ENCODE data around the gene COQ5. TPM values are rescaled to one million over a fixed set of nuclear protein-coding genes. Genes with fewer than 3 reads are reported as not detected.
"Not testable (repeated sequence)": the region's sequence is repeated elsewhere in the genome, so short reads cannot be mapped to it uniquely, and the experiment has no call there.

Gene COQ5
- total and polyA plus RNA-seq, 7 donors, result 17.4 to 62.9 (median 29.2) TPM

DNA sequence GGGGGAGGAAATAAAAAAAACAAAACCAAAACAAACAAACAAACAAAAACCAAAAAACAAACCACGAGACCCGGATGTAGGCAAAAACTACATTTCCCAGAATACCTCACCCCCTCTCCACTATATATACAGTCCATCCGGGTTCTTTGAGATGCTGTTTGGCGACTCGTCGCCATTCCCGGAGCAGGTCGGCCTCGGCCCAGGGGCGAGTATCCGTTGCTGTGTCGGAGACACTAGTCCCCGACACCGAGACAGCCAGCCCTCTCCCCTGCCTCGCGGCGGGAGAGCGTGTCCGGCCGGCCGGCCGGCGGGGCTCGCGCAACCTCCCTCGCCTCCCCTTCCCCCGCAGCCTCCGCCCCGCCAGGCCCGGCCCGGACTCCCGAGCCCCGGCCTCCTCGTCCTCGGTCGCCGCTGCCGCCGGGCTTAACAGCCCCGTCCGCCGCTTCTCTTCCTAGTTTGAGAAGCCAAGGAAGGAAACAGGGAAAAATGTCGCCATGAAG is 5.3 kb upstream of the COQ5 start, which contains the start of gene RNF10:
Gene RNF10, plus strand, starts transcription at position 154 of the 500 bp plus-strand sequence. CDS start 456 bp downstream, outside the sequence.
- peak within 1 kb of the TSS; percentile 93 to 99 (median 96) for H3K27ac ChIP-seq
- H3K4me1 ChIP-seq, result peaks cover 0 to 55% (median 45%) of the 10 kb centered on the region in 4 donors
- H3K36me3 ChIP-seq, result no peaks in the 10 kb centered on the region
- DNase-seq, result peak; percentile 87
- H3K4me3 ChIP-seq, result peak within 1 kb of the TSS; percentile 69 to 98 (median 90)
- WGBS, 2 donors, result 0 to 1% methylated on average over 43 of the region's 43 CpGs
- no peaks in the 10 kb centered on the region for H3K27me3 ChIP-seq
- intact Hi-C loops (cut with DNase I), result loop anchor here (10.0 kb wide), 1 partner anchor 99 kb away; the partner anchor contains the start of gene COX6A1
- TF ChIP-seq POLR2A (IDR thresholded peaks at IDR 0.05) (peak; percentile 97 to 98), POLR2AphosphoS5 (IDR thresholded peaks at IDR 0.05) (peak; percentile 99 to 100 (median 100)), EP300 (IDR thresholded peaks at IDR 0.05) (no peak)
- TF ChIP-seq, protein P1, sequence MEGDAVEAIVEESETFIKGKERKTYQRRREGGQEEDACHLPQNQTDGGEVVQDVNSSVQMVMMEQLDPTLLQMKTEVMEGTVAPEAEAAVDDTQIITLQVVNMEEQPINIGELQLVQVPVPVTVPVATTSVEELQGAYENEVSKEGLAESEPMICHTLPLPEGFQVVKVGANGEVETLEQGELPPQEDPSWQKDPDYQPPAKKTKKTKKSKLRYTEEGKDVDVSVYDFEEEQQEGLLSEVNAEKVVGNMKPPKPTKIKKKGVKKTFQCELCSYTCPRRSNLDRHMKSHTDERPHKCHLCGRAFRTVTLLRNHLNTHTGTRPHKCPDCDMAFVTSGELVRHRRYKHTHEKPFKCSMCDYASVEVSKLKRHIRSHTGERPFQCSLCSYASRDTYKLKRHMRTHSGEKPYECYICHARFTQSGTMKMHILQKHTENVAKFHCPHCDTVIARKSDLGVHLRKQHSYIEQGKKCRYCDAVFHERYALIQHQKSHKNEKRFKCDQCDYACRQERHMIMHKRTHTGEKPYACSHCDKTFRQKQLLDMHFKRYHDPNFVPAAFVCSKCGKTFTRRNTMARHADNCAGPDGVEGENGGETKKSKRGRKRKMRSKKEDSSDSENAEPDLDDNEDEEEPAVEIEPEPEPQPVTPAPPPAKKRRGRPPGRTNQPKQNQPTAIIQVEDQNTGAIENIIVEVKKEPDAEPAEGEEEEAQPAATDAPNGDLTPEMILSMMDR (IDR thresholded peaks at IDR 0.05), result no peak
- H3K9me3 ChIP-seq, result no peaks in the 10 kb centered on the region

- Histone ChIP-seq H3K9me3 (no peaks in the 10 kb centered on the region), H3K27ac (no peak overlapping the region), H3K27me3 (no peaks in the 10 kb centered on the region), H3K4me1 (peaks cover 0 to 49% (median 36%) of the 10 kb centered on the region in 4 donors), H3K36me3 (no peaks in the 10 kb centered on the region), H3K4me3 (no peak overlapping the region)
- TF ChIP-seq, protein P1 (IDR thresholded peaks at IDR 0.05), result no peak
- TF ChIP-seq POLR2AphosphoS5 (IDR thresholded peaks at IDR 0.05) (no peak), EP300 (IDR thresholded peaks at IDR 0.05) (no peak), POLR2A (IDR thresholded peaks at IDR 0.05) (no peak)
- no peak for DNase-seq
- WGBS, 2 donors, result 71 to 77% methylated on average over 4 of the region's 4 CpGs
- intact Hi-C loops (cut with DNase I), result loop anchor here (10.0 kb wide), 1 partner anchor 98 kb away; the partner anchor contains the start of gene COX6A1
Observed at GRCh38 chr12:120532701-120533238, 3.8 kb upstream of the COQ5 start.

GRCh38 chr12:120530418-120530761 is 1.4 kb upstream of the COQ5 start:
- H3K27me3 ChIP-seq, H3K36me3 ChIP-seq, H3K9me3 ChIP-seq, DNase-seq: not testable (repeated sequence)
- Histone ChIP-seq H3K27ac (peak overlapping the region; percentile 86 to 96 (median 91)), H3K4me3 (peak overlapping the region in 3 of 4 donors; percentile 66 to 74 (median 66)), H3K4me1 (peaks cover 0 to 25% (median 12%) of the 10 kb centered on the region in 4 donors)
- intact Hi-C loops (cut with DNase I), result loop anchor here (10.0 kb wide), 1 partner anchor 96 kb away; the partner anchor contains the start of gene COX6A1

DNA sequence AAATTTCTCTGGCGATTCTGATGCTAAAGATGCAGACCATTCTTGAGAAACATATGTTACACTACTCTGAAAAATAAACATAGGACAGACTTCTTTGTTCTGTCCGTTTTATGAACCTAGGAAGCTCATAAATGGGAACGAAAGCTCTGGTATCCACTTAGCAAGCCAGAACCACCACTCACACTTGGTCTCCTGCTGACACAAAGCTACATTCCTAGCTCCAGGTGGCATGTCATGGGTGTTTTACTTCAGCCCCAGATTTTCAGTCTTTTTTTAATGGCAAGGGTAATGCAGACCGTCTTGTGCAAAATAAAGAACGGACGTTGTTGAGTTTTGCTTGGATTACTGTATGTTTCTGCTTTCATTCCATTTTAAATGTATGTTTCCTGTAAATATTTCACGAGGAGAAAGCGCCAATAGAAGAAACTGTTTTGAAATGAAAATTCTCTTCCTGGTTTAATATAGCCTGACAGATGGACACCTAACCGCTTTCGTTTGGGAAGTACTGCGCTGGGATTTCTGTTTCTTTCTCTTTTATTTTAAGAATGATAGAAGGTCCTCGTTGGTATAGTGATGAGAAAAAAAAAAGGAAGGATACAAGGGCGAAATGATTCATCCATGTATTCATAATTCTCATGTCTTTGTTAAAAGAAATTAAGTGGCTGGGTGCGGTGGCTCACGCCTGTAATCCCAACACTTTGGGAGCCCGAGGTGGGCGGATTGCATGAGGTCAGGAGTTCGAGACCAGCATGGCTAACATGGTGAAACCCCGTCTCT is 871 bp upstream of the COQ5 start:
- no peak for DNase-seq
- Histone ChIP-seq H3K27ac (peak overlapping the region; percentile 86 to 96 (median 91)), H3K9me3 (no peaks in the 10 kb centered on the region), H3K4me1 (peaks cover 0 to 19% (median 11%) of the 10 kb centered on the region in 4 donors), H3K4me3 (peak overlapping the region; percentile 5 to 74 (median 66)), H3K27me3 (no peaks in the 10 kb centered on the region), H3K36me3 (no peaks in the 10 kb centered on the region)
- 9 to 31% methylated on average over 19 of the region's 19 CpGs for WGBS, 2 donors
- TF ChIP-seq POLR2A (IDR thresholded peaks at IDR 0.05) (no peak), EP300 (IDR thresholded peaks at IDR 0.05) (no peak), POLR2AphosphoS5 (IDR thresholded peaks at IDR 0.05) (peak in 2 of 4 donors; percentile 14 to 33)
- intact Hi-C loops (cut with DNase I), result loop anchor here (2.0 to 10.0 kb wide), 2 partner anchors 33 to 95 kb away; partner anchors contain the start of genes COX6A1 and DYNLL1

- Histone ChIP-seq H3K9me3 (no peaks in the 10 kb centered on the region), H3K4me1 (no peaks in the 10 kb centered on the region), H3K36me3 (peaks cover 0 to 23% (median 0%) of the 10 kb centered on the region in 4 donors), H3K27me3 (no peaks in the 10 kb centered on the region), H3K4me3 (no peak overlapping the region), H3K27ac (no peak overlapping the region)
- 93 to 96% methylated on average over 9 of the region's 9 CpGs for WGBS, 2 donors
- intact Hi-C loops (cut with DNase I), result no loop called here
- TF ChIP-seq, protein P1 (IDR thresholded peaks at IDR 0.05), result no peak
- TF ChIP-seq POLR2AphosphoS5 (IDR thresholded peaks at IDR 0.05) (no peak), EP300 (IDR thresholded peaks at IDR 0.05) (no peak)
- DNase-seq, result no peak
Observed at GRCh38 chr12:120522568-120522967, 6.4 kb downstream of the COQ5 start.

- H3K4me3 ChIP-seq; H3K9me3 ChIP-seq; H3K4me1 ChIP-seq; DNase-seq; H3K27me3 ChIP-seq; H3K27ac ChIP-seq; intact Hi-C loops (cut with DNase I): not testable (repeated sequence)
- peaks cover 0 to 52% (median 11%) of the 10 kb centered on the region in 4 donors for H3K36me3 ChIP-seq
- 98% methylated on average over 8 of the region's 8 CpGs for WGBS, 2 donors
Observed at GRCh38 chr12:120519324-120519723, 9.6 kb downstream of the COQ5 start.

Data from sigmoid colon (tissue), 7 donors.